BE2C (cell line): ENCODE measurements around the gene ZNF613.

ENCODE experiments used
- DNase-seq: peaks from one replicate; pipeline ENCODE4 v3.0.0-alpha.2; 2020
- H3K27me3 ChIP-seq: fragments of 250-450 bp; sonication (Bioruptor Pico); 2 replicates; pipeline ENCODE4 v1.5.1; 2020; ENCODE audit warnings: mild to moderate bottlenecking
- H3K36me3 ChIP-seq: fragments of 250-450 bp; sonication (Bioruptor Pico); 2 replicates; pipeline ENCODE4 v1.5.1; 2020; ENCODE audit warnings: mild to moderate bottlenecking
- H3K4me1 ChIP-seq: fragments of 250-450 bp; sonication (Bioruptor Pico); 2 replicates; pipeline ENCODE4 v1.5.1; 2020
- H3K4me3 ChIP-seq: 2 replicates; pipeline ENCODE4 v1.5.1; 2011; ENCODE audit warnings: low read depth, low read length
- H3K9me3 ChIP-seq: fragments of 250-450 bp; sonication (Bioruptor Pico); 2 replicates; pipeline ENCODE4 v1.5.1; 2020
- CTCF ChIP-seq: IDR thresholded peaks from 2 replicates; pipeline ENCODE4 v1.5.1; 2012; ENCODE audit warnings: mild to moderate bottlenecking, low read depth, low read length

The ZNF613 gene

GRCh38 chr19:51993422-51993821, 66.2 kb downstream of the ZNF613 start:
- H3K9me3 ChIP-seq, result peaks cover 11% of the 10 kb centered on the region; the same call in 1 of the 2 replicates
- H3K27me3 ChIP-seq, result no peaks in the 10 kb centered on the region
- H3K36me3 ChIP-seq, result peaks cover 21% of the 10 kb centered on the region
- no peak for TF ChIP-seq CTCF
- no peak for DNase-seq
- H3K4me3 ChIP-seq, result no peak overlapping the region
- H3K4me1 ChIP-seq, result no peaks in the 10 kb centered on the region

GRCh38 chr19:51994048-51994644, 66.9 kb downstream of the ZNF613 start:
- H3K4me1 ChIP-seq, result no peaks in the 10 kb centered on the region
- no peaks in the 10 kb centered on the region for H3K27me3 ChIP-seq
- TF ChIP-seq CTCF, result no peak
- peaks cover 28% of the 10 kb centered on the region for H3K36me3 ChIP-seq
- DNase-seq, result no peak
- H3K9me3 ChIP-seq, result peaks cover 11% of the 10 kb centered on the region; the same call in 1 of the 2 replicates
- H3K4me3 ChIP-seq, result no peak overlapping the region
